A673 (cell line): ENCODE results near the gene NPHP4. TPM values are rescaled to one million over a fixed set of nuclear protein-coding genes. Genes with fewer than 3 reads are reported as not detected.

Experiments
- BruUV-seq: library from RNA; stranded (reverse); fragments of 400-500 nt; replicated peaks from 2 replicates; lab custom pipeline; 2021; lab: Mats Ljungman, UMichigan
- CTCF ChIA-PET: fragments of 300-600 bp; sonication (Branson Sonifier 250); formaldehyde crosslinking; loops from one replicate; lab custom pipeline; 2022; ENCODE audit warnings: antibody characterized with exemption; lab: Charles Lee
- POLR2A ChIA-PET: fragments of 300-600 bp; sonication (Branson Sonifier 250); formaldehyde crosslinking; loops from one replicate; lab custom pipeline; 2022; ENCODE audit warnings: antibody characterized with exemption; ENCODE audit not compliant: low non-redundant PET; lab: Charles Lee
- DNase-seq: peaks from one replicate; pipeline ENCODE4 v3.0.0-alpha.2; 2015; ENCODE audit warnings: low spot score
- H3K27ac ChIP-seq: fragments of 200-600 bp; sonication (generic); 2 replicates; pipeline ENCODE4 v1.5.1; 2016; ENCODE audit warnings: mixed run types, low read depth, mild to moderate bottlenecking, mixed read lengths, antibody characterized with exemption, low read length; ENCODE audit not compliant: poor library complexity, severe bottlenecking
- H3K27me3 ChIP-seq: fragments of 200-600 bp; sonication (generic); replicated peaks from 2 replicates; pipeline ENCODE4 v1.6.1; 2017; ENCODE audit warnings: mixed run types, low read depth, mild to moderate bottlenecking, mixed read lengths, antibody characterized with exemption, low read length; ENCODE audit not compliant: insufficient read depth, poor library complexity
- H3K36me3 ChIP-seq: fragments of 200-600 bp; sonication (generic); 2 replicates; pipeline ENCODE4 v1.6.1; 2016; ENCODE audit warnings: mixed run types, mild to moderate bottlenecking, mixed read lengths, antibody characterized with exemption, low read length; ENCODE audit not compliant: insufficient read depth, poor library complexity, severe bottlenecking
- H3K4me1 ChIP-seq: fragments of 200-600 bp; sonication (generic); 2 replicates; pipeline ENCODE4 v1.6.1; 2017; ENCODE audit warnings: mixed run types, mild to moderate bottlenecking, mixed read lengths, antibody characterized with exemption, low read length; ENCODE audit not compliant: insufficient read depth, poor library complexity, severe bottlenecking
- H3K4me3 ChIP-seq: fragments of 200-600 bp; sonication (generic); 2 replicates; pipeline ENCODE4 v1.5.1; 2016; ENCODE audit warnings: low read depth, mixed run types, mild to moderate bottlenecking, mixed read lengths, low read length; ENCODE audit not compliant: poor library complexity, severe bottlenecking
- H3K9me3 ChIP-seq: fragments of 200-600 bp; sonication (generic); 2 replicates; pipeline ENCODE4 v1.6.1; 2016; ENCODE audit warnings: mixed run types, low read depth, mild to moderate bottlenecking, mixed read lengths, antibody characterized with exemption, low read length; ENCODE audit not compliant: poor library complexity, severe bottlenecking
- EZH2 ChIP-seq: fragments of 200-600 bp; sonication (generic); IDR thresholded peaks from 2 replicates; pipeline ENCODE4 v1.6.1; 2017; ENCODE audit warnings: borderline replicate concordance, low read depth, mild to moderate bottlenecking, mixed read lengths, antibody characterized with exemption, low read length; ENCODE audit not compliant: poor library complexity, severe bottlenecking
- intact Hi-C: fragments of 100-400 bp; cut with micrococcal nuclease; formaldehyde crosslinking; loops from one replicate; pipeline ENCODE4 v1.10.0; 2022; ENCODE audit not compliant: unreplicated experiment
- total RNA-seq: library from RNA; stranded (reverse); gene quantifications from 2 replicates; pipeline ENCODE4 v1.2.3, GENCODE V29; 2021
- TF ChIP-seq, protein P1 (sequence below): fragments of 300-800, 200-600 bp; sonication (generic); conservative IDR thresholded peaks from 2 replicates; pipeline ENCODE4 v1.5.1; 2017; ENCODE audit warnings: low read depth, mild to moderate bottlenecking, antibody characterized with exemption, low read length, moderate library complexity, mixed read lengths

Gene NPHP4
- total RNA-seq, 1 experiment from 2014 or later = 27.6 TPM

DNA sequence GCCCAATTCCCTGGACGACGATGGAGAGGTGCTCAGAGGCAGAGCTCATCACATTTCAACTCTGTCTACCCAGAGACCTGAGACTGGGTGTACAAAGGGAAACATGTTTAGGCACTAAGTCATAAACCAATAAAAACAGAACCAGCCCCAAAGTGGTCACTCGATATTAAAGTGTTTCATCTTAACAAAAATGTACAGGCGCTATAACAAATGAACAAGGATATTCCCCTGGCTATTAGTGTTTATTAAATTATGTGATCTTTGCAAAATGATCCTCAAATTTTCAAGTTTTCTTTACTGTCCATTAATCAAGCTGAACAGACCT lies 43.6 kb downstream of the NPHP4 start:
- TF ChIP-seq EZH2 = no peak
- TF ChIP-seq, protein P1, sequence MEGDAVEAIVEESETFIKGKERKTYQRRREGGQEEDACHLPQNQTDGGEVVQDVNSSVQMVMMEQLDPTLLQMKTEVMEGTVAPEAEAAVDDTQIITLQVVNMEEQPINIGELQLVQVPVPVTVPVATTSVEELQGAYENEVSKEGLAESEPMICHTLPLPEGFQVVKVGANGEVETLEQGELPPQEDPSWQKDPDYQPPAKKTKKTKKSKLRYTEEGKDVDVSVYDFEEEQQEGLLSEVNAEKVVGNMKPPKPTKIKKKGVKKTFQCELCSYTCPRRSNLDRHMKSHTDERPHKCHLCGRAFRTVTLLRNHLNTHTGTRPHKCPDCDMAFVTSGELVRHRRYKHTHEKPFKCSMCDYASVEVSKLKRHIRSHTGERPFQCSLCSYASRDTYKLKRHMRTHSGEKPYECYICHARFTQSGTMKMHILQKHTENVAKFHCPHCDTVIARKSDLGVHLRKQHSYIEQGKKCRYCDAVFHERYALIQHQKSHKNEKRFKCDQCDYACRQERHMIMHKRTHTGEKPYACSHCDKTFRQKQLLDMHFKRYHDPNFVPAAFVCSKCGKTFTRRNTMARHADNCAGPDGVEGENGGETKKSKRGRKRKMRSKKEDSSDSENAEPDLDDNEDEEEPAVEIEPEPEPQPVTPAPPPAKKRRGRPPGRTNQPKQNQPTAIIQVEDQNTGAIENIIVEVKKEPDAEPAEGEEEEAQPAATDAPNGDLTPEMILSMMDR = no peak
- Histone ChIP-seq H3K9me3 (no peaks in the 10 kb centered on the region), H3K4me1 (no peaks in the 10 kb centered on the region), H3K27me3 (no peaks in the 10 kb centered on the region), H3K27ac (no peak overlapping the region), H3K36me3 (peaks cover 10% of the 10 kb centered on the region), H3K4me3 (no peak overlapping the region)
- ChIA-PET POLR2A (no interaction called here), CTCF (no interaction called here)
- BruUV-seq = no TSS peak
- intact Hi-C loops = no loop called here
- no peak for DNase-seq

DNA sequence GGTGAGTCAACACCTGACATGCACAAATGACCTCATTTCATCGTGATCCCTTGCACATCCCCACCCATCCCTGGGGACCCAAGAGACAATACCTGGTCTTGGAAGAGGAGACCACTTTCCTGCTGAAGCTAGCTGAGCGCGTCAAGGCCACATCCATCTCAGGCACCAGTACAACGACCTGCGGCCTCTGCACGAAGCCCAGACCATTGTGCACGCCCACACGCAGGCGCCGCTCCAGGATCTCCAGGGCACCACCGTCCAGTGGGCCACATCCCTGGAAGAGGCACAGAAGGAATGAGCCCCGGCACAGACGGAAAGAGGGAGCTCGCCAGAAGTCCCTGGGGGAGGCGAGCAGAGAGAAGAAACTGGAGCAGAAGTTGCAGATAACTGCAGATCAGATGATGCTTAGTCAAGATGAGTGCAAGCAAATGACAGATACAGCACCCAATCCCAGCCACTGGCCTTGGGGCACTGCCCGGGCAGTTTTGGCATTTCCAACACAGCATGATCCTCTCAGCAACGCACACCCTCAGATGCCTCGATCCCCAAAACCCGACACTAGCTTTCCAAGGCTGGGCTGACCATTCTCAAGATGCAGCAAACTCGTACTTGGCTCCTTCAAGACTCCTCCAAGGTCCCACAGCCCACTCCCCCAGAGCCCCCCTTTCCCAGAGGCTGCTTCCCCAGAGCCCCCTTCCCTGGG lies 44.1 kb downstream of the NPHP4 start:
- no TSS peak for BruUV-seq
- Histone ChIP-seq H3K4me3 (no peak overlapping the region), H3K4me1 (no peaks in the 10 kb centered on the region), H3K27me3 (no peaks in the 10 kb centered on the region), H3K27ac (no peak overlapping the region), H3K9me3 (no peaks in the 10 kb centered on the region), H3K36me3 (peaks cover 10% of the 10 kb centered on the region)
- POLR2A ChIA-PET = no interaction called here
- DNase-seq = no peak
- intact Hi-C loops = no loop called here
- CTCF ChIA-PET = no interaction called here
- TF ChIP-seq, protein P1 = no peak
- no peak for TF ChIP-seq EZH2

DNA sequence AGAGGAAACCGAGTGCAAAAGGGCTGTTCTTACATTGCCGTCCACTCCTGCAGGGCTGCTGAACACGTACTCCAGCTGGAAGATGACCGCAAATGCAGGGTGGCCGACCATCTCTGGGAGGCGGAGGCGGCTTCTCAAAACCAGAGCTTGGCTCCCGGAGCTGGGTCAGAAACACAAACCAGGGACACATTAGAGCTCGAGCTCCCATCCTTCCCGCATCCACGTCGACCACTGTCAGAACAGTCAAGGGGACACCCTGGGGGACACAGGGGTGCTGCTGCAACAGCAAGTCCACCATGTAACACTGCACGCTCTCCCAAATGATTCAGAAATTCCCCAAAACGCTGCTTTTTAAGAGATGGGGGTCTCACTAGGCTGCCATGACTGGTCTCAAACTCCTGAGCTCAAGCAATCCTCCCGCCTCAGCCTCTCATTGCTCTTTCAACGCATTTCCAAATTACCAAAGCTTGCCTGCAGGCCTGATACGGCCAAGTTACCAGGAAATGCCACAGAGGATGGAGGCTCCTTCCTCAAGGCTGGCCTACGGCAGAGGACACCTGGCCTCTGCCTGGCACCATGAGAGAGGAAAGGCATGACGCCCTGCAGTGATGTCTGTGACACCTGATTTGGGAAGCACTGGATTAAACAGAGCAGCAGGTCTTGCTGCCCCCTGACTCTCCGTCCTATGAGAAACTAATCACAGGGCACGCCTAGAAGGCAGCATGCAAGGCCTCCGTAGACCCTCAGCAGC lies 45.0 kb downstream of the NPHP4 start:
- Histone ChIP-seq H3K27me3 (no peaks in the 10 kb centered on the region), H3K36me3 (peaks cover 10% of the 10 kb centered on the region), H3K4me3 (no peak overlapping the region), H3K9me3 (no peaks in the 10 kb centered on the region), H3K4me1 (no peaks in the 10 kb centered on the region), H3K27ac (no peak overlapping the region)
- intact Hi-C loops = no loop called here
- ChIA-PET POLR2A (no interaction called here), CTCF (no interaction called here)
- no peak for DNase-seq
- BruUV-seq = no TSS peak
- TF ChIP-seq EZH2 = no peak
- TF ChIP-seq, protein P1 = no peak
